HCT116 (cell line): ENCODE measurements around the gene B4GALNT4. TPM values are rescaled to one million over a fixed set of nuclear protein-coding genes. Genes with fewer than 3 reads are reported as not detected.

Experiments used
- ATAC-seq: fragments of 200-7000 bp; cut with Tn5 transposase; 2 replicates; pipeline ENCODE4 v1.9.1; 2020; ENCODE audit warnings: mild to moderate bottlenecking, moderate library complexity
- BruUV-seq: library from RNA; stranded (reverse); fragments of 400-500 nt; replicated peaks from 2 replicates; lab custom pipeline; 2021; lab: Mats Ljungman, UMichigan
- CTCF ChIA-PET: fragments of 300-600 bp; sonication (Branson Sonifier 250); formaldehyde crosslinking; loops from one replicate; lab custom pipeline; 2021; ENCODE audit warnings: antibody characterized with exemption; lab: Charles Lee
- POLR2A ChIA-PET: fragments of 300-600, 350-600 bp; sonication (Branson Sonifier 250); formaldehyde crosslinking; loops from one replicate; lab custom pipeline; 2021; ENCODE audit warnings: antibody characterized with exemption; lab: Charles Lee
- RAD21 ChIA-PET, 2 experiments: fragments of 300-600 bp; sonication (Branson Sonifier 250); formaldehyde crosslinking; loops; one replicate each; lab custom pipeline; 2023; ENCODE audit warnings: low total read pairs in 2 of 2; ENCODE audit not compliant: uncharacterized antibody in 2 of 2, unreplicated experiment in 2 of 2, low non-redundant PET in 1 of 2; lab: Charles Lee
- DNase-seq: peaks from one replicate; pipeline ENCODE4 v3.0.0-alpha.2; 2010; ENCODE audit warnings: low read depth, low spot score
- H2AFZ ChIP-seq: fragments of 200-600 bp; shearing (Covaris generic), sonication (generic); 2 replicates; pipeline ENCODE4 v1.6.1; 2017; ENCODE audit warnings: low read depth, mixed run types, mixed read lengths, antibody characterized with exemption, low read length; ENCODE audit not compliant: poor library complexity, severe bottlenecking
- H3K27ac ChIP-seq: 2 replicates; pipeline ENCODE4 v1.5.1; 2012; ENCODE audit warnings: low read depth, low read length
- H3K27me3 ChIP-seq: fragments of 200-600 bp; sonication (generic); 2 replicates; pipeline ENCODE4 v1.6.1; 2016; ENCODE audit warnings: mixed run types, low read length, mixed read lengths; ENCODE audit not compliant: insufficient read depth
- H3K36me3 ChIP-seq, 2 experiments: fragments of 200-500 bp in 1 of 2; fragments of 200-600 bp in 1 of 2; sonication (Bioruptor generic) in 1 of 2; sonication (generic) in 1 of 2; 2 replicates each; pipeline versions ENCODE4 v1.5.1 to v1.6.1; 2014 to 2016; ENCODE audit warnings: low read length in 2 of 2, inconsistent platforms in 1 of 2, mixed read lengths in 1 of 2, mixed run types in 1 of 2; ENCODE audit not compliant: insufficient read depth in 2 of 2, control insufficient read depth in 1 of 2
- H3K4me1 ChIP-seq, 2 experiments: fragments of 200-600 bp in 1 of 2; sonication (generic) in 1 of 2; 2 replicates each; pipeline versions ENCODE4 v1.5.1 to v1.6.1; 2012 to 2017; ENCODE audit warnings: low read length in 2 of 2, inconsistent platforms in 1 of 2, mild to moderate bottlenecking in 1 of 2, mixed read lengths in 1 of 2, mixed run types in 1 of 2, moderate library complexity in 1 of 2; ENCODE audit not compliant: insufficient read depth in 2 of 2, control insufficient read depth in 1 of 2
- H3K4me2 ChIP-seq: fragments of 200-600 bp; sonication (generic); 2 replicates; pipeline ENCODE4 v1.6.1; 2017; ENCODE audit warnings: mixed run types, low read length, mixed read lengths
- H3K4me3 ChIP-seq, 2 experiments: fragments of 200-600 bp in 1 of 2; sonication (generic) in 1 of 2; replicated peaks in 1 of 2; 2 replicates each; pipeline ENCODE4 v1.5.1; 2011 to 2016; ENCODE audit warnings: low read length in 2 of 2, control low read depth in 1 of 2, low read depth in 1 of 2, mild to moderate bottlenecking in 1 of 2, mixed read lengths in 1 of 2, mixed run types in 1 of 2
- H3K79me2 ChIP-seq: fragments of 200-600 bp; sonication (generic); 2 replicates; pipeline ENCODE4 v1.6.1; 2017; ENCODE audit warnings: mild to moderate bottlenecking, mixed run types, low read length, moderate library complexity, mixed read lengths; ENCODE audit not compliant: insufficient read depth
- H3K9ac ChIP-seq: fragments of 200-600 bp; sonication (generic); 2 replicates; pipeline ENCODE4 v1.6.1; 2016; ENCODE audit warnings: low read length, mixed read lengths
- H3K9me2 ChIP-seq: fragments of 200-600 bp; sonication (generic), shearing (Covaris generic); 2 replicates; pipeline ENCODE4 v1.6.1; 2017; ENCODE audit warnings: mixed run types, mild to moderate bottlenecking, moderate library complexity; ENCODE audit not compliant: insufficient read depth
- H3K9me3 ChIP-seq, 2 experiments: fragments of 200-500 bp in 1 of 2; fragments of 200-600 bp in 1 of 2; sonication (Bioruptor generic) in 1 of 2; sonication (generic) in 1 of 2; 2 replicates each; pipeline ENCODE4 v1.6.1; 2014 to 2017; ENCODE audit warnings: low read length in 2 of 2, mixed read lengths in 2 of 2, inconsistent platforms in 1 of 2, low read depth in 1 of 2, mild to moderate bottlenecking in 1 of 2, mixed run types in 1 of 2, moderate library complexity in 1 of 2; ENCODE audit not compliant: control insufficient read depth in 1 of 2, insufficient read depth in 1 of 2
- H4K20me1 ChIP-seq: fragments of 200-600 bp; sonication (generic), shearing (Covaris generic); 2 replicates; pipeline ENCODE4 v1.6.1; 2017; ENCODE audit warnings: mixed run types, mild to moderate bottlenecking, moderate library complexity; ENCODE audit not compliant: insufficient read depth
- CBX3 ChIP-seq: IDR thresholded peaks from 2 replicates; pipeline ENCODE4 v1.6.1; 2012; ENCODE audit warnings: low read depth
- CEBPB ChIP-seq: IDR thresholded peaks from 2 replicates; pipeline ENCODE4 v1.6.1; 2012; ENCODE audit warnings: low read depth
- EGR1 ChIP-seq: IDR thresholded peaks from 2 replicates; pipeline ENCODE4 v1.6.1; 2012; ENCODE audit warnings: low read depth
- EZH2 ChIP-seq: fragments of 200-600 bp; sonication (generic); IDR thresholded peaks from 2 replicates; pipeline ENCODE4 v1.6.1; 2017; ENCODE audit warnings: antibody characterized with exemption, mixed run types
- EZH2phosphoT487 ChIP-seq: fragments of 200-600 bp; IDR thresholded peaks from 2 replicates; pipeline ENCODE4 v1.6.1; 2018; ENCODE audit warnings: antibody characterized with exemption, borderline replicate concordance
- FOSL1 ChIP-seq: IDR thresholded peaks from 2 replicates; pipeline ENCODE4 v1.6.1; 2012; ENCODE audit warnings: low read depth
- POLR2A ChIP-seq: IDR thresholded peaks from 2 replicates; pipeline ENCODE4 v1.7.0; 2011; ENCODE audit warnings: borderline replicate concordance; ENCODE audit not compliant: insufficient read depth, insufficient read length; ENCODE audit errors: extremely low read depth
- RAD21 ChIP-seq: IDR thresholded peaks from 2 replicates; pipeline ENCODE4 v1.6.1; 2012; ENCODE audit warnings: low read depth, mild to moderate bottlenecking
- SP1 ChIP-seq: IDR thresholded peaks from 2 replicates; pipeline ENCODE4 v1.6.1; 2012; ENCODE audit warnings: low read depth
- SRF ChIP-seq: IDR thresholded peaks from 2 replicates; pipeline ENCODE4 v1.6.1; 2012; ENCODE audit warnings: low read depth
- TCF7L2 ChIP-seq: IDR thresholded peaks from 2 replicates; pipeline ENCODE4 v1.7.0; 2011; ENCODE audit warnings: borderline replicate concordance, inconsistent platforms; ENCODE audit not compliant: insufficient read depth, insufficient read length; ENCODE audit errors: extremely low read depth
- YY1 ChIP-seq: IDR thresholded peaks from 2 replicates; pipeline ENCODE4 v1.6.1; 2011; ENCODE audit warnings: low read length, low read depth, moderate library complexity, mild to moderate bottlenecking; ENCODE audit not compliant: insufficient replicate concordance; ENCODE audit errors: extremely low read depth
- ZFX ChIP-seq: fragments of 450-650 bp; IDR thresholded peaks from 2 replicates; pipeline ENCODE4 v1.6.1; 2017
- ZNF274 ChIP-seq: fragments of 200-500 bp; sonication (Bioruptor generic); IDR thresholded peaks from 2 replicates; pipeline ENCODE4 v1.6.1; 2014; ENCODE audit warnings: mild to moderate bottlenecking, low read depth, low read length, inconsistent platforms
- intact Hi-C: fragments of 100-400 bp; cut with micrococcal nuclease; formaldehyde crosslinking; loops from 2 replicates; pipeline ENCODE4 v1.10.0; 2022
- total RNA-seq: library from RNA; stranded (reverse); gene quantifications from one replicate; pipeline ENCODE4 v1.2.1, GENCODE V29; 2021; ENCODE audit not compliant: unreplicated experiment
- TF ChIP-seq, protein P1 (sequence below): IDR thresholded peaks from 2 replicates; pipeline ENCODE4 v1.6.1; 2012
- TF ChIP-seq, protein P2 (sequence below), 3 experiments: fragments of 200-600 bp in 1 of 3; sonication (generic) in 1 of 3; IDR thresholded peaks in 2 of 3; conservative IDR thresholded peaks in 1 of 3; 2 replicates each; pipeline ENCODE4 v1.5.1; 2012 to 2017; ENCODE audit warnings: low read depth in 2 of 3, low read length in 2 of 3, antibody characterized with exemption in 1 of 3, borderline replicate concordance in 1 of 3, control low read depth in 1 of 3, mild to moderate bottlenecking in 1 of 3, mixed read lengths in 1 of 3, mixed run types in 1 of 3, moderate library complexity in 1 of 3; ENCODE audit not compliant: insufficient read depth in 1 of 3
- TF ChIP-seq, protein P3 (sequence below): IDR thresholded peaks from 2 replicates; pipeline ENCODE4 v1.6.1; 2012
- TF ChIP-seq, protein P4 (sequence below): IDR thresholded peaks from 2 replicates; pipeline ENCODE4 v1.6.1; 2012; ENCODE audit warnings: low read depth
- TF ChIP-seq, protein P5 (sequence below): IDR thresholded peaks from 2 replicates; pipeline ENCODE4 v1.6.1; 2011; ENCODE audit warnings: mild to moderate bottlenecking, low read length, moderate library complexity; ENCODE audit not compliant: insufficient replicate concordance; ENCODE audit errors: extremely low read depth

Gene B4GALNT4
- total RNA-seq, 1 experiment from 2014 or later, result 54.3 TPM

DNA sequence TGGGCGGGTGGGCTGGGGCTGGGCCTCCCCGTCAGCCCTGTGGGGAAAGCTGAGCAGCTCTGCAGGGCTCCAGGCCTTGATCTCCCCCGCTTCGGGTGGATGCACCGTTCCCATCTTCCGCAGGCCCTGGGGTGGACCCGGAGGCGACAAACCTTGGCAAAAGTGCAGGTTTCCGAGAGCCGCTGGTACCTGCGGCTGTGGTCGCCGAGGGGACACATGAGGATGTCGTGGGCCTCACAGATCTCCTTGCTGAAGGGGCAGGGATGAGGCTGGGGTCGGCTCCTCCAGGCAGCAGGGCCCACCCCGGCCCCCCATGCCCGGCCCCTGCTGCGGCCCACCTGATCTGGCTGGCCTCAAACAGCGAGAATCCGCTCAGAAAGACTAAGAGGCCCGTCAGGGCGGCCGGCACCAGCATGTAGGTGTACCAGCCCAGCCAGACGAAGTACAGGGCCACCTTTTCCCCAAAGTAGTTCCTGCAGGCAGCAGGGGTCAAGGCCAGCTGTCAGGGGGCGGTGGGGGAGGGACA, 60.7 kb downstream of the B4GALNT4 start:
- no peak overlapping the region for H2AFZ ChIP-seq
- ChIA-PET POLR2A (no interaction called here), RAD21 (no interaction called here), CTCF (no interaction called here)
- no peak for DNase-seq
- H3K4me2 ChIP-seq, result no peak overlapping the region
- H3K79me2 ChIP-seq, result no peaks in the 10 kb centered on the region
- ATAC-seq, result peak; percentile 51
- no TSS peak for BruUV-seq
- no peaks in the 10 kb centered on the region for H4K20me1 ChIP-seq
- H3K4me1 ChIP-seq, result no peaks in the 10 kb centered on the region
- TF ChIP-seq ZFX (no peak), EZH2phosphoT487 (no peak), SRF (no peak), RAD21 (no peak), CEBPB (no peak), EZH2 (no peak), EGR1 (no peak), TCF7L2 (no peak), SP1 (no peak), POLR2A (no peak), FOSL1 (no peak), YY1 (no peak), ZNF274 (no peak), CBX3 (no peak)
- TF ChIP-seq, protein P1, sequence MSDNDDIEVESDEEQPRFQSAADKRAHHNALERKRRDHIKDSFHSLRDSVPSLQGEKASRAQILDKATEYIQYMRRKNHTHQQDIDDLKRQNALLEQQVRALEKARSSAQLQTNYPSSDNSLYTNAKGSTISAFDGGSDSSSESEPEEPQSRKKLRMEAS, result no peak
- TF ChIP-seq, protein P2, sequence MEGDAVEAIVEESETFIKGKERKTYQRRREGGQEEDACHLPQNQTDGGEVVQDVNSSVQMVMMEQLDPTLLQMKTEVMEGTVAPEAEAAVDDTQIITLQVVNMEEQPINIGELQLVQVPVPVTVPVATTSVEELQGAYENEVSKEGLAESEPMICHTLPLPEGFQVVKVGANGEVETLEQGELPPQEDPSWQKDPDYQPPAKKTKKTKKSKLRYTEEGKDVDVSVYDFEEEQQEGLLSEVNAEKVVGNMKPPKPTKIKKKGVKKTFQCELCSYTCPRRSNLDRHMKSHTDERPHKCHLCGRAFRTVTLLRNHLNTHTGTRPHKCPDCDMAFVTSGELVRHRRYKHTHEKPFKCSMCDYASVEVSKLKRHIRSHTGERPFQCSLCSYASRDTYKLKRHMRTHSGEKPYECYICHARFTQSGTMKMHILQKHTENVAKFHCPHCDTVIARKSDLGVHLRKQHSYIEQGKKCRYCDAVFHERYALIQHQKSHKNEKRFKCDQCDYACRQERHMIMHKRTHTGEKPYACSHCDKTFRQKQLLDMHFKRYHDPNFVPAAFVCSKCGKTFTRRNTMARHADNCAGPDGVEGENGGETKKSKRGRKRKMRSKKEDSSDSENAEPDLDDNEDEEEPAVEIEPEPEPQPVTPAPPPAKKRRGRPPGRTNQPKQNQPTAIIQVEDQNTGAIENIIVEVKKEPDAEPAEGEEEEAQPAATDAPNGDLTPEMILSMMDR (IDR thresholded peaks at IDR 0.05 in 2 of 3, conservative IDR thresholded peaks at IDR 0.05 in 1 of 3; ENCODE audit: borderline replicate concordance in 1 of 3, insufficient read depth in 1 of 3, low read depth in 2 of 3, low read length in 2 of 3), result no peak
- TF ChIP-seq, protein P3, sequence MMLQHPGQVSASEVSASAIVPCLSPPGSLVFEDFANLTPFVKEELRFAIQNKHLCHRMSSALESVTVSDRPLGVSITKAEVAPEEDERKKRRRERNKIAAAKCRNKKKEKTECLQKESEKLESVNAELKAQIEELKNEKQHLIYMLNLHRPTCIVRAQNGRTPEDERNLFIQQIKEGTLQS, result no peak
- TF ChIP-seq, protein P4, sequence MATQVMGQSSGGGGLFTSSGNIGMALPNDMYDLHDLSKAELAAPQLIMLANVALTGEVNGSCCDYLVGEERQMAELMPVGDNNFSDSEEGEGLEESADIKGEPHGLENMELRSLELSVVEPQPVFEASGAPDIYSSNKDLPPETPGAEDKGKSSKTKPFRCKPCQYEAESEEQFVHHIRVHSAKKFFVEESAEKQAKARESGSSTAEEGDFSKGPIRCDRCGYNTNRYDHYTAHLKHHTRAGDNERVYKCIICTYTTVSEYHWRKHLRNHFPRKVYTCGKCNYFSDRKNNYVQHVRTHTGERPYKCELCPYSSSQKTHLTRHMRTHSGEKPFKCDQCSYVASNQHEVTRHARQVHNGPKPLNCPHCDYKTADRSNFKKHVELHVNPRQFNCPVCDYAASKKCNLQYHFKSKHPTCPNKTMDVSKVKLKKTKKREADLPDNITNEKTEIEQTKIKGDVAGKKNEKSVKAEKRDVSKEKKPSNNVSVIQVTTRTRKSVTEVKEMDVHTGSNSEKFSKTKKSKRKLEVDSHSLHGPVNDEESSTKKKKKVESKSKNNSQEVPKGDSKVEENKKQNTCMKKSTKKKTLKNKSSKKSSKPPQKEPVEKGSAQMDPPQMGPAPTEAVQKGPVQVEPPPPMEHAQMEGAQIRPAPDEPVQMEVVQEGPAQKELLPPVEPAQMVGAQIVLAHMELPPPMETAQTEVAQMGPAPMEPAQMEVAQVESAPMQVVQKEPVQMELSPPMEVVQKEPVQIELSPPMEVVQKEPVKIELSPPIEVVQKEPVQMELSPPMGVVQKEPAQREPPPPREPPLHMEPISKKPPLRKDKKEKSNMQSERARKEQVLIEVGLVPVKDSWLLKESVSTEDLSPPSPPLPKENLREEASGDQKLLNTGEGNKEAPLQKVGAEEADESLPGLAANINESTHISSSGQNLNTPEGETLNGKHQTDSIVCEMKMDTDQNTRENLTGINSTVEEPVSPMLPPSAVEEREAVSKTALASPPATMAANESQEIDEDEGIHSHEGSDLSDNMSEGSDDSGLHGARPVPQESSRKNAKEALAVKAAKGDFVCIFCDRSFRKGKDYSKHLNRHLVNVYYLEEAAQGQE, result no peak
- TF ChIP-seq, protein P5, sequence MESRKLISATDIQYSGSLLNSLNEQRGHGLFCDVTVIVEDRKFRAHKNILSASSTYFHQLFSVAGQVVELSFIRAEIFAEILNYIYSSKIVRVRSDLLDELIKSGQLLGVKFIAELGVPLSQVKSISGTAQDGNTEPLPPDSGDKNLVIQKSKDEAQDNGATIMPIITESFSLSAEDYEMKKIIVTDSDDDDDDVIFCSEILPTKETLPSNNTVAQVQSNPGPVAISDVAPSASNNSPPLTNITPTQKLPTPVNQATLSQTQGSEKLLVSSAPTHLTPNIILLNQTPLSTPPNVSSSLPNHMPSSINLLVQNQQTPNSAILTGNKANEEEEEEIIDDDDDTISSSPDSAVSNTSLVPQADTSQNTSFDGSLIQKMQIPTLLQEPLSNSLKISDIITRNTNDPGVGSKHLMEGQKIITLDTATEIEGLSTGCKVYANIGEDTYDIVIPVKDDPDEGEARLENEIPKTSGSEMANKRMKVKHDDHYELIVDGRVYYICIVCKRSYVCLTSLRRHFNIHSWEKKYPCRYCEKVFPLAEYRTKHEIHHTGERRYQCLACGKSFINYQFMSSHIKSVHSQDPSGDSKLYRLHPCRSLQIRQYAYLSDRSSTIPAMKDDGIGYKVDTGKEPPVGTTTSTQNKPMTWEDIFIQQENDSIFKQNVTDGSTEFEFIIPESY, result no peak
- H3K27me3 ChIP-seq, result no peaks in the 10 kb centered on the region
- no peak overlapping the region for H3K9ac ChIP-seq
- intact Hi-C loops, result no loop called here
- no peaks in the 10 kb centered on the region for H3K9me3 ChIP-seq
- H3K4me3 ChIP-seq, result no peak overlapping the region
- no peaks in the 10 kb centered on the region for H3K9me2 ChIP-seq
- H3K27ac ChIP-seq, result no peak overlapping the region
- H3K36me3 ChIP-seq, result 0 out of 4 replicates have a peak, but pooled peaks cover 0 to 3% of the 10 kb centered on the region in 2 experiments
